Small intestine (tissue), 16 donors: ENCODE data around the gene PLEKHA4. TPM values are rescaled to one million over a fixed set of nuclear protein-coding genes. Genes with fewer than 3 reads are reported as not detected.
A peak's percentile ranks its signal among the peaks of the same experiment; 100 is the strongest.
"Not testable (repeated sequence)": the region's sequence is repeated elsewhere in the genome, so short reads cannot be mapped to it uniquely, and the experiment has no call there.

Source experiments
- DNase-seq, 2 donors: peaks; one replicate each; pipeline versions ENCODE4 v3.0.0 to v3.0.0-alpha.2; 2013
- FAIRE-seq: peaks from 2 replicates; lab custom pipeline; 2012; peaks lifted over from hg19 to GRCh38; lab: Jason Lieb, UNC
- H3K27ac ChIP-seq, 3 donors: one replicate each; pipeline ENCODE4 v1.5.1; 2013; ENCODE audit warnings: low read length in 2 of 3, mild to moderate bottlenecking in 2 of 3, control low read depth in 1 of 3, inconsistent platforms in 1 of 3, low read depth in 1 of 3, moderate library complexity in 1 of 3
- H3K27me3 ChIP-seq, 3 donors: one replicate each; pipeline ENCODE4 v1.6.1; 2013; ENCODE audit warnings: low read length in 3 of 3, inconsistent platforms in 1 of 3; ENCODE audit not compliant: control insufficient read depth in 3 of 3, insufficient read depth in 3 of 3
- H3K36me3 ChIP-seq, 3 donors: one replicate each; pipeline ENCODE4 v1.6.1; 2013; ENCODE audit warnings: low read length in 3 of 3, inconsistent platforms in 1 of 3, low read depth in 1 of 3, mild to moderate bottlenecking in 1 of 3, moderate library complexity in 1 of 3; ENCODE audit not compliant: control insufficient read depth in 3 of 3, insufficient read depth in 2 of 3
- H3K4me1 ChIP-seq, 3 donors: one replicate each; pipeline ENCODE4 v1.6.1; 2013; ENCODE audit warnings: low read length in 2 of 3, inconsistent platforms in 1 of 3, low read depth in 1 of 3, mild to moderate bottlenecking in 1 of 3, moderate library complexity in 1 of 3; ENCODE audit not compliant: control insufficient read depth in 3 of 3, insufficient read depth in 2 of 3
- H3K4me3 ChIP-seq, 3 donors: one replicate each; pipeline ENCODE4 v1.5.1; 2013; ENCODE audit warnings: low read length in 3 of 3, control low read depth in 1 of 3, inconsistent platforms in 1 of 3, low read depth in 1 of 3, mild to moderate bottlenecking in 1 of 3, moderate library complexity in 1 of 3
- H3K9me3 ChIP-seq, 2 donors: one replicate each; pipeline ENCODE4 v1.6.1; 2013; ENCODE audit warnings: low read depth in 1 of 2, low read length in 1 of 2; ENCODE audit not compliant: control insufficient read depth in 2 of 2, insufficient read depth in 1 of 2
- WGBS, 3 donors: extraction: QIAGEN DNeasy Blood & Tissue Kit; methylation state at CpG; one replicate each; pipeline ENCODE4 v1.1.7; 2013; 5-methylcytosine and 5-hydroxymethylcytosine counted together
- long read RNA-seq, 10 donors: transcript quantifications; one replicate each; lab custom pipeline, GENCODE V29; 2026
- polyA plus RNA-seq, 4 donors: library from polyadenylated mRNA; stranded (reverse) in 3 of 4; unstranded in 1 of 4; fragments of 200-250 nt in 3 of 4; fragments of 120-200 nt in 1 of 4; gene quantifications; one replicate each; pipeline versions ENCODE4 v1.2.1 to v1.2.3, GENCODE V29; 2013
- donor health status: healthy with polysubstance abuse.
- donor health status: control.
- donor health status: control.
- donor health status: Bipolar disorder and iron deficiency.
- donor health status: healthy.

Gene PLEKHA4
- polyA plus RNA-seq = 10 to 100 TPM in 2 of 4 donors, 1 to 10 TPM in 2; 4.0 to 20.3 (median 12.8) TPM
- long read RNA-seq, donor 1 = 0 reads
- long read RNA-seq, donor 2, partial matches to known transcripts = 0 of 1 reads
- long read RNA-seq, donor 2, other reads (novel, unspliced or antisense) = 0 of 1 reads
- long read RNA-seq, donor 3 = 0 reads
- long read RNA-seq, donor 4 = 0 reads
- long read RNA-seq, donor 5, partial matches to known transcripts = 9,397 of 9,532 reads
- long read RNA-seq, donor 5, other reads (novel, unspliced or antisense) = 134 of 9,532 reads
- long read RNA-seq, donor 6 = 0 reads
- long read RNA-seq, donor 7, partial matches to known transcripts = 153 of 197 reads
- long read RNA-seq, donor 7, other reads (novel, unspliced or antisense) = 36 of 197 reads
- long read RNA-seq, donor 8, partial matches to known transcripts = 0 of 2 reads
- long read RNA-seq, donor 8, other reads (novel, unspliced or antisense) = 0 of 2 reads
- long read RNA-seq, donor 9 = 0 reads
- long read RNA-seq, donor 10, partial matches to known transcripts = 58 of 112 reads
- long read RNA-seq, donor 10, other reads (novel, unspliced or antisense) = 49 of 112 reads

- Histone ChIP-seq H3K4me3 (peak within 1 kb of the TSS in 1 of 3 donors; percentile 20), H3K9me3 (no peaks in the 10 kb centered on the region), H3K27me3 (no peaks in the 10 kb centered on the region), H3K36me3 (peaks cover 0 to 15% (median 2%) of the 10 kb centered on the region in 3 donors), H3K4me1 (peaks cover 0 to 35% (median 0%) of the 10 kb centered on the region in 3 donors), H3K27ac (peak within 1 kb of the TSS in 2 of 3 donors; percentile 54 to 78)
- FAIRE-seq (no peak), DNase-seq (peak; percentile 29 to 56)
- 13 to 35% (median 21%) methylated on average over 10 to 11 of the region's 11 CpGs for WGBS, 3 donors
Measured at GRCh38 chr19:48868114-48868886, at the start of gene PLEKHA4. Gene PLEKHA4, minus strand, starts transcription at chr19:48868617. Its CDS starts 997 bp downstream, at chr19:48867620.

- Histone ChIP-seq H3K9me3 (no peaks in the 10 kb centered on the region), H3K4me1 (no peaks in the 10 kb centered on the region), H3K36me3 (peaks cover 18 to 95% (median 33%) of the 10 kb centered on the region in 3 donors), H3K27ac (no peak overlapping the region), H3K4me3 (no peak overlapping the region), H3K27me3 (no peaks in the 10 kb centered on the region)
- WGBS, 3 donors = 72 to 90% (median 80%) methylated on average over 6 of the region's 6 CpGs
- DNase-seq (no peak), FAIRE-seq (no peak)
Measured at GRCh38 chr19:48918071-48918470, 49.7 kb upstream of the PLEKHA4 start.

GRCh38 chr19:48915757-48916156 is 47.3 kb upstream of the PLEKHA4 start:
- Histone ChIP-seq H3K4me1 (no peaks in the 10 kb centered on the region), H3K27ac (no peak overlapping the region), H3K4me3 (no peak overlapping the region), H3K36me3 (peaks cover 19 to 96% (median 27%) of the 10 kb centered on the region in 3 donors), H3K9me3 (no peaks in the 10 kb centered on the region), H3K27me3 (no peaks in the 10 kb centered on the region)
- no peak for DNase-seq
- 87 to 92% (median 88%) methylated on average over 8 of the region's 8 CpGs for WGBS, 3 donors
- FAIRE-seq = no peak

GRCh38 chr19:48914181-48914580 is 45.8 kb upstream of the PLEKHA4 start:
- 94 to 97% (median 95%) methylated on average over 8 of the region's 8 CpGs for WGBS, 3 donors
- Histone ChIP-seq H3K4me1 (no peaks in the 10 kb centered on the region), H3K36me3 (peaks cover 24 to 98% (median 33%) of the 10 kb centered on the region in 3 donors), H3K9me3 (no peaks in the 10 kb centered on the region), H3K4me3 (no peak overlapping the region), H3K27ac (no peak overlapping the region), H3K27me3 (no peaks in the 10 kb centered on the region)
- DNase-seq (no peak), FAIRE-seq (no peak)

- Histone ChIP-seq H3K27ac (no peak overlapping the region), H3K36me3 (peaks cover 22 to 98% (median 26%) of the 10 kb centered on the region in 3 donors), H3K9me3 (no peaks in the 10 kb centered on the region), H3K4me3 (no peak overlapping the region), H3K4me1 (peaks cover 0 to 5% (median 0%) of the 10 kb centered on the region in 3 donors), H3K27me3 (no peaks in the 10 kb centered on the region)
- WGBS, 3 donors = 92 to 94% (median 93%) methylated on average over 9 of the region's 9 CpGs
- FAIRE-seq = no peak
- no peak for DNase-seq
Measured at GRCh38 chr19:48913114-48913889, 44.9 kb upstream of the PLEKHA4 start.

GRCh38 chr19:48910803-48911202 is 42.4 kb upstream of the PLEKHA4 start:
- no peak for FAIRE-seq
- no peak for DNase-seq
- H3K36me3 ChIP-seq = peaks cover 19 to 98% (median 24%) of the 10 kb centered on the region in 3 donors
- H3K27me3 ChIP-seq = no peaks in the 10 kb centered on the region
- 89 to 97% (median 92%) methylated on average over 2 of the region's 2 CpGs for WGBS, 3 donors
- peaks cover 0 to 17% (median 0%) of the 10 kb centered on the region in 3 donors for H3K4me1 ChIP-seq
- no peak overlapping the region for H3K27ac ChIP-seq
- peaks cover 0 to 6% of the 10 kb centered on the region in 2 donors for H3K9me3 ChIP-seq
- no peak overlapping the region for H3K4me3 ChIP-seq

- Histone ChIP-seq H3K27ac (peak overlapping the region in 2 of 3 donors; percentile 2 to 86), H3K36me3 (peaks cover 22 to 98% (median 27%) of the 10 kb centered on the region in 3 donors), H3K4me1 (peaks cover 0 to 17% (median 0%) of the 10 kb centered on the region in 3 donors)
- DNase-seq, H3K9me3 ChIP-seq, H3K4me3 ChIP-seq, FAIRE-seq, H3K27me3 ChIP-seq: not testable (repeated sequence)
- WGBS, 3 donors = 90 to 97% (median 95%) methylated on average over 11 of the region's 11 CpGs
Measured at GRCh38 chr19:48909424-48910077, 41.1 kb upstream of the PLEKHA4 start.
